ENCODE results near the gene GTF3A. TPM values are rescaled to one million over a fixed set of nuclear protein-coding genes. Genes with fewer than 3 reads are reported as not detected.

Gene GTF3A
- total and polyA plus RNA-seq, 9 of the 15 experiments (the other 6 are each of a cell fraction or from before 2014, with no cell fraction given): 47.5 to 303 (median 174) TPM

DNA sequence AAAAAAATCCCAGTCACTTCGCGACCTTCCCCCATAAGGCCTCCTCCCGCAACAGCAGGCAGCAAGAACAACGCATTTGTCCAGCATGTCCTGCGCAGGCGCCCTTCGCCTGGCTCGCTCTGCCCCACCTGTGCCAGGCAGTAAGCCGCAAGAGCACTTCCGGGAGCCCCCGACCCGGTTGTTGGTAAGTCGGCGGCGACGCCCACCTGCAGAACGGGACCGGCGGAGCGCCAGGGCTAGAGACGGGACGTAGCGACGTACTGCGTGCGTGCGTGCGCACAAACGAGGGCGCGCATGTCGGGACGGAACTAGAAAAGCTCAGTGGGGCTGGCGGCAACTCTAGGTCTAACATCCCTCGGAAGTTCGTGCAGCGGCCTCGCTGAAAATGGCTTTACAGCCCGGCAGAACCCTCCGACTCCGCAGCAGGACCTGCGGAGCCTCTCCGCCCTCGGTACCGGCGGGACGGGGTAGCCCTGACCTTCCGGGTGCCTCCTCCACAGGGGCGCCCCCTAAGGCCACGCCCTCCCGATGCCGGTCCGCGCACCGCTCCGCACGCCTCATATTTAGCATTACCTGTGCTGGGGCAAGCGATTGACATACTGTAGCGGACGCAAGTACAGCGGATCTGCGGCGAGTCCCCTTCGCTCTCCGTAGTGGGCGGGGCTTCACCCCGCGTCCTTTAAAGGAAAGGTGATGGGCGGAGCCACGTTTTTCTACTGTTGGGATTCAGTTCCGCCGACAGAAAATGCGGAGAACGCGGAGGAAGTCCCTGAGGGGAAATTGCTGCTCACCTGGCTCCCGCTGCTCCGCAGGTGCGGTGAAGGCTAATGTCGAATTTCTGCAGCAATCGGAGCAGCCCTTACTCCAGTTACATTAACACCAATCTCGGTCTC lies 25.8 kb downstream of the GTF3A start, which contains the start of gene MTIF3:
Gene MTIF3, minus strand, starts transcription at position 629 of the 893 bp plus-strand sequence. CDS start 10,116 bp downstream, outside the sequence.
- Histone ChIP-seq H3K9me3 (replicated peaks; ENCODE audit: control insufficient read depth, insufficient read depth, low read depth, low read length) (no peaks in the 10 kb centered on the region), H3K9me1 (ENCODE audit: control insufficient read depth, insufficient read depth, low read length) (no peaks in the 10 kb centered on the region), H3K79me2 (ENCODE audit: control insufficient read depth, insufficient read depth, low read length) (peaks cover 34% of the 10 kb centered on the region), H3K4me2 (ENCODE audit: insufficient read depth, low read length) (peak within 1 kb of the TSS; percentile 88), H3K4me1 (replicated peaks in 1 of 2; ENCODE audit: control insufficient read depth in 2 of 2, insufficient read depth in 2 of 2, low read length in 2 of 2) (peaks cover 3 to 10% of the 10 kb centered on the region in 2 experiments; a peak in 2 of 5 replicates), H3K36me3 (ENCODE audit: control insufficient read depth, insufficient read depth, low read length) (no peaks in the 10 kb centered on the region), H3K27me3 (ENCODE audit: control insufficient read depth in 2 of 2, insufficient read depth in 2 of 2, low read length in 2 of 2) (no peaks in the 10 kb centered on the region), H4K20me1 (replicated peaks; ENCODE audit: control insufficient read depth, insufficient read depth, low read length) (no peaks in the 10 kb centered on the region), H3K9ac (ENCODE audit: insufficient read depth in 1 of 2, low read depth in 2 of 2, low read length in 2 of 2) (peak within 1 kb of the TSS; percentile 94), H2AFZ (ENCODE audit: low read depth, low read length) (peak within 1 kb of the TSS; percentile 98), H3K27ac (ENCODE audit: extremely low read depth, low read depth, low read length) (peak within 1 kb of the TSS; percentile 97), H3K4me3 (peak within 1 kb of the TSS; percentile 93)
- WGBS (ENCODE audit: insufficient coverage, low coverage, missing lambda C conversion rate): under 1% methylated on average over 44 of the region's 81 CpGs
- peak; percentile 78 to 94 (median 85) for DNase-seq (ENCODE audit: extremely low read depth in 1 of 4, low spot score in 3 of 4)
- intact Hi-C loops (cut with micrococcal nuclease) (loop anchor here (2.0 kb wide), 1 partner anchor 25 kb away; the partner anchor contains the start of gene GTF3A), in situ Hi-C loops (cut with MboI) (no loop called here)
- FAIRE-seq: peak; percentile 96
- no TSS peak for BruUV-seq (replicated peaks)
- CTCF ChIA-PET (ENCODE audit: low intra/inter-chr PET ratio): no interaction called here
- peak; percentile 93 for ATAC-seq
- POLR2A ChIA-PET: interaction anchor here (2.1 kb wide), 1 partner anchor 24 kb away, joined by 16 read pairs; no protein-coding TSS in a partner anchor
- TF ChIP-seq ZNF23 (CRISPR knock-in tag; IDR thresholded peaks at IDR 0.05): no peak
- no peak for TF ChIP-seq ADNP (tag; IDR thresholded peaks at IDR 0.05)
- TF ChIP-seq XRCC3 (IDR thresholded peaks at IDR 0.05): no peak
- TF ChIP-seq PHTF2 (CRISPR knock-in tag; IDR thresholded peaks at IDR 0.05): no peak
- TF ChIP-seq ZNF551 (CRISPR knock-in tag; IDR thresholded peaks at IDR 0.05): no peak
- no peak for TF ChIP-seq KAT7 (CRISPR knock-in tag; IDR thresholded peaks at IDR 0.05; ENCODE audit: borderline replicate concordance)
- TF ChIP-seq PCBP1 (IDR thresholded peaks at IDR 0.05; ENCODE audit: low read depth, low read length, poor library complexity, severe bottlenecking): no peak
- peak; percentile 36 for TF ChIP-seq L3MBTL2 (IDR thresholded peaks at IDR 0.05)
- TF ChIP-seq MAFK (IDR thresholded peaks at IDR 0.05; ENCODE audit: low read length): 0 out of 2 replicates have a peak, but pooled peaks have one; percentile 3
- TF ChIP-seq, protein P1, sequence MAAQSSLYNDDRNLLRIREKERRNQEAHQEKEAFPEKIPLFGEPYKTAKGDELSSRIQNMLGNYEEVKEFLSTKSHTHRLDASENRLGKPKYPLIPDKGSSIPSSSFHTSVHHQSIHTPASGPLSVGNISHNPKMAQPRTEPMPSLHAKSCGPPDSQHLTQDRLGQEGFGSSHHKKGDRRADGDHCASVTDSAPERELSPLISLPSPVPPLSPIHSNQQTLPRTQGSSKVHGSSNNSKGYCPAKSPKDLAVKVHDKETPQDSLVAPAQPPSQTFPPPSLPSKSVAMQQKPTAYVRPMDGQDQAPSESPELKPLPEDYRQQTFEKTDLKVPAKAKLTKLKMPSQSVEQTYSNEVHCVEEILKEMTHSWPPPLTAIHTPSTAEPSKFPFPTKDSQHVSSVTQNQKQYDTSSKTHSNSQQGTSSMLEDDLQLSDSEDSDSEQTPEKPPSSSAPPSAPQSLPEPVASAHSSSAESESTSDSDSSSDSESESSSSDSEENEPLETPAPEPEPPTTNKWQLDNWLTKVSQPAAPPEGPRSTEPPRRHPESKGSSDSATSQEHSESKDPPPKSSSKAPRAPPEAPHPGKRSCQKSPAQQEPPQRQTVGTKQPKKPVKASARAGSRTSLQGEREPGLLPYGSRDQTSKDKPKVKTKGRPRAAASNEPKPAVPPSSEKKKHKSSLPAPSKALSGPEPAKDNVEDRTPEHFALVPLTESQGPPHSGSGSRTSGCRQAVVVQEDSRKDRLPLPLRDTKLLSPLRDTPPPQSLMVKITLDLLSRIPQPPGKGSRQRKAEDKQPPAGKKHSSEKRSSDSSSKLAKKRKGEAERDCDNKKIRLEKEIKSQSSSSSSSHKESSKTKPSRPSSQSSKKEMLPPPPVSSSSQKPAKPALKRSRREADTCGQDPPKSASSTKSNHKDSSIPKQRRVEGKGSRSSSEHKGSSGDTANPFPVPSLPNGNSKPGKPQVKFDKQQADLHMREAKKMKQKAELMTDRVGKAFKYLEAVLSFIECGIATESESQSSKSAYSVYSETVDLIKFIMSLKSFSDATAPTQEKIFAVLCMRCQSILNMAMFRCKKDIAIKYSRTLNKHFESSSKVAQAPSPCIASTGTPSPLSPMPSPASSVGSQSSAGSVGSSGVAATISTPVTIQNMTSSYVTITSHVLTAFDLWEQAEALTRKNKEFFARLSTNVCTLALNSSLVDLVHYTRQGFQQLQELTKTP (IDR thresholded peaks at IDR 0.05; ENCODE audit: low read depth in 1 of 2, partially characterized antibody in 2 of 2): peak in 1 of 2 experiments; percentile 16
- no peak for TF ChIP-seq ERF (CRISPR knock-in tag; IDR thresholded peaks at IDR 0.05)
- TF ChIP-seq SMAD3 (CRISPR knock-in tag; conservative IDR thresholded peaks at IDR 0.05): no peak
- no peak for TF ChIP-seq RAD51 (IDR thresholded peaks at IDR 0.05; ENCODE audit: borderline replicate concordance, low read depth)
- TF ChIP-seq, protein P2, sequence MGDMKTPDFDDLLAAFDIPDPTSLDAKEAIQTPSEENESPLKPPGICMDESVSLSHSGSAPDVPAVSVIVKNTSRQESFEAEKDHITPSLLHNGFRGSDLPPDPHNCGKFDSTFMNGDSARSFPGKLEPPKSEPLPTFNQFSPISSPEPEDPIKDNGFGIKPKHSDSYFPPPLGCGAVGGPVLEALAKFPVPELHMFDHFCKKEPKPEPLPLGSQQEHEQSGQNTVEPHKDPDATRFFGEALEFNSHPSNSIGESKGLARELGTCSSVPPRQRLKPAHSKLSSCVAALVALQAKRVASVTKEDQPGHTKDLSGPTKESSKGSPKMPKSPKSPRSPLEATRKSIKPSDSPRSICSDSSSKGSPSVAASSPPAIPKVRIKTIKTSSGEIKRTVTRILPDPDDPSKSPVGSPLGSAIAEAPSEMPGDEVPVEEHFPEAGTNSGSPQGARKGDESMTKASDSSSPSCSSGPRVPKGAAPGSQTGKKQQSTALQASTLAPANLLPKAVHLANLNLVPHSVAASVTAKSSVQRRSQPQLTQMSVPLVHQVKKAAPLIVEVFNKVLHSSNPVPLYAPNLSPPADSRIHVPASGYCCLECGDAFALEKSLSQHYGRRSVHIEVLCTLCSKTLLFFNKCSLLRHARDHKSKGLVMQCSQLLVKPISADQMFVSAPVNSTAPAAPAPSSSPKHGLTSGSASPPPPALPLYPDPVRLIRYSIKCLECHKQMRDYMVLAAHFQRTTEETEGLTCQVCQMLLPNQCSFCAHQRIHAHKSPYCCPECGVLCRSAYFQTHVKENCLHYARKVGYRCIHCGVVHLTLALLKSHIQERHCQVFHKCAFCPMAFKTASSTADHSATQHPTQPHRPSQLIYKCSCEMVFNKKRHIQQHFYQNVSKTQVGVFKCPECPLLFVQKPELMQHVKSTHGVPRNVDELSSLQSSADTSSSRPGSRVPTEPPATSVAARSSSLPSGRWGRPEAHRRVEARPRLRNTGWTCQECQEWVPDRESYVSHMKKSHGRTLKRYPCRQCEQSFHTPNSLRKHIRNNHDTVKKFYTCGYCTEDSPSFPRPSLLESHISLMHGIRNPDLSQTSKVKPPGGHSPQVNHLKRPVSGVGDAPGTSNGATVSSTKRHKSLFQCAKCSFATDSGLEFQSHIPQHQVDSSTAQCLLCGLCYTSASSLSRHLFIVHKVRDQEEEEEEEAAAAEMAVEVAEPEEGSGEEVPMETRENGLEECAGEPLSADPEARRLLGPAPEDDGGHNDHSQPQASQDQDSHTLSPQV (IDR thresholded peaks at IDR 0.05): no peak

Data from K562 (cell line).